ENCODE data around the gene WDR86. TPM values are rescaled to one million over a fixed set of nuclear protein-coding genes. Genes with fewer than 3 reads are reported as not detected.
A peak's percentile ranks its signal among the peaks of the same experiment; 100 is the strongest.

Gene WDR86
- polyA plus RNA-seq, 2 of the 4 experiments (the other 2 are of a cell fraction), result 0.17 to 0.19 TPM

- Histone ChIP-seq H3K27ac (peak overlapping the region; percentile 81 to 85), H3K9me3 (peaks cover 15% of the 10 kb centered on the region), H3K4me3 (0 out of 3 replicates have a peak overlapping the region, but pooled peaks have one; percentile 18), H3K4me1 (peaks cover 53% of the 10 kb centered on the region), H3K4me2 (peak overlapping the region; percentile 87)
- peak; percentile 42 to 48; a peak in 3 of 6 replicates for ATAC-seq
- ChIA-PET CTCF (interaction anchor here (1.1 to 2.6 kb wide), 5 partner anchors 9 to 75 kb away, joined by 4 to 14 read pairs (median 6); no protein-coding TSS in a partner anchor), POLR2A (no interaction called here)
- TF ChIP-seq POLR2AphosphoS2 (conservative IDR thresholded peaks at IDR 0.05; ENCODE audit: low read length) (no peak), CEBPB (IDR thresholded peaks at IDR 0.05) (peak; percentile 84 to 90; a peak in 3 of 4 replicates)
- FAIRE-seq, result no peak
- DNase-seq (ENCODE audit: low read depth in 1 of 2, low spot score in 1 of 2), result peak in 1 of 2 experiments; percentile 52
- 53% methylated on average over 7 of the region's 7 CpGs for WGBS (ENCODE audit: missing lambda C conversion rate)
These were observed 16.0 kb upstream of the WDR86 start for GRCh38 chr7:151425670-151426440.

- H3K4me3 ChIP-seq, result no peak overlapping the region
- ATAC-seq (no peak), FAIRE-seq (no peak), DNase-seq (ENCODE audit: low read depth in 1 of 2, low spot score in 1 of 2) (no peak)
- WGBS (ENCODE audit: missing lambda C conversion rate), result 78% methylated on average over 5 of the region's 5 CpGs
- POLR2A ChIA-PET, result no interaction called here
- CTCF ChIA-PET, result interaction anchor here (1.1 to 2.6 kb wide), 3 partner anchors 8 to 25 kb away, joined by 4 to 14 read pairs (median 6); no protein-coding TSS in a partner anchor
- no peak overlapping the region for H3K4me2 ChIP-seq
- TF ChIP-seq EP300 (IDR thresholded peaks at IDR 0.05) (no peak), EHF (CRISPR knock-in tag; IDR thresholded peaks at IDR 0.05) (no peak), ZNF302 (CRISPR knock-in tag; IDR thresholded peaks at IDR 0.05) (no peak), CBX8 (IDR thresholded peaks at IDR 0.05) (no peak), MYC (IDR thresholded peaks at IDR 0.05; ENCODE audit: borderline replicate concordance, low read length) (no peak), NFE2L2 (conservative IDR thresholded peaks at IDR 0.05; ENCODE audit: low read length) (no peak)
- peaks cover 49% of the 10 kb centered on the region for H3K4me1 ChIP-seq
- H3K9me3 ChIP-seq, result peaks cover 25% of the 10 kb centered on the region
- H3K27ac ChIP-seq, result peak overlapping the region; percentile 81 to 85; a peak in 4 of 6 replicates
These were observed 15.0 kb upstream of the WDR86 start for GRCh38 chr7:151424799-151425198.

GRCh38 chr7:151423936-151424335 is 14.1 kb upstream of the WDR86 start:
- CTCF ChIA-PET, result interaction anchor here (2.8 kb wide), 1 partner anchor 24 kb away, joined by 22 read pairs; no protein-coding TSS in a partner anchor

More at GRCh38 chr7:151423936-151424335, 14.1 kb upstream of the WDR86 start:
- no peak for TF ChIP-seq REST (IDR thresholded peaks at IDR 0.05)
- no peak for TF ChIP-seq MAZ (IDR thresholded peaks at IDR 0.05; ENCODE audit: borderline replicate concordance, low read depth, low read length)
- TF ChIP-seq EHF (CRISPR knock-in tag; IDR thresholded peaks at IDR 0.05), result no peak
- TF ChIP-seq JUNB (IDR thresholded peaks at IDR 0.05), result no peak
- TF ChIP-seq KDM1A (IDR thresholded peaks at IDR 0.05; ENCODE audit: low read depth), result no peak
- no peak for TF ChIP-seq NFE2L2 (conservative IDR thresholded peaks at IDR 0.05; ENCODE audit: low read length)
- no peak for TF ChIP-seq RARB (CRISPR knock-in tag; IDR thresholded peaks at IDR 0.05)
- no peak for TF ChIP-seq HOXB13 (CRISPR knock-in tag; IDR thresholded peaks at IDR 0.05; ENCODE audit: low read depth)
- no peak for TF ChIP-seq MAFK (IDR thresholded peaks at IDR 0.05; ENCODE audit: partially characterized antibody)
- TF ChIP-seq KDM5A (IDR thresholded peaks at IDR 0.05), result no peak
- TF ChIP-seq CHD4 (IDR thresholded peaks at IDR 0.05; ENCODE audit: borderline replicate concordance), result no peak
- no peak for TF ChIP-seq BCL3 (IDR thresholded peaks at IDR 0.05)
- no peak for TF ChIP-seq SREBF2 (IDR thresholded peaks at IDR 0.05)
- TF ChIP-seq JUN (IDR thresholded peaks at IDR 0.05), result no peak
- Histone ChIP-seq H3K9me3 (peaks cover 30% of the 10 kb centered on the region), H3K4me1 (peaks cover 40% of the 10 kb centered on the region), H3K4me3 (no peak overlapping the region), H3K4me2 (no peak overlapping the region), H3K27ac (peak overlapping the region in 1 of 2 experiments; percentile 85; a peak in 4 of 6 replicates)
- no peak for FAIRE-seq
- POLR2A ChIA-PET, result no interaction called here
- no peak for DNase-seq (ENCODE audit: low read depth in 1 of 2, low spot score in 1 of 2)
- WGBS (ENCODE audit: missing lambda C conversion rate), result 89% methylated on average over 5 of the region's 5 CpGs
- no peak for ATAC-seq

All from A549 (cell line).